CD4-positive, alpha-beta T cell treated with Interleukin-17A for 4 hours (primary cell): ENCODE data around the gene CAB39L.
A peak's percentile ranks its signal among the peaks of the same experiment; 100 is the strongest.

Experiments used
- DNase-seq: peaks from one replicate; pipeline ENCODE4 v3.0.0-alpha.2; 2020; ENCODE audit warnings: mixed read lengths

The CAB39L gene

DNA sequence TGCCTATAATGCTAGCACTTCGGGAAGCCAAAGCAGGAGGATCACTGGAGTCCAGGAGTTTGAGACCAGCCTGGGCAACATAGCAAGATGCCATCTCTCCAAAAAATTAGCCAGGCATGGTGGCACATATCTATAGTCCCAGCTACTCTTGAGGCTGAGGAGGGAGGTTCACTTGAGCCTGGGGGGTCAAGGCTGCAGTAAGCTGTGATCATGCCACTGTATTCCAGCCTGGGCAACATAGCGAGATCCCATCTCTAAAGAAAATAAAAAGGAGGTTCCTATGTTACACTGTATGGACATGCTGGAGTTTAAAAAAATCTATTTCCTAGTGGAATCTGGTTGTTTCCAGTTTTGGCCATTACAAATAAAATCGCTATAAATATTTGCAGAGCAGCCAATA lies 2.6 kb downstream of the CAB39L start:
- no peak for DNase-seq

DNA sequence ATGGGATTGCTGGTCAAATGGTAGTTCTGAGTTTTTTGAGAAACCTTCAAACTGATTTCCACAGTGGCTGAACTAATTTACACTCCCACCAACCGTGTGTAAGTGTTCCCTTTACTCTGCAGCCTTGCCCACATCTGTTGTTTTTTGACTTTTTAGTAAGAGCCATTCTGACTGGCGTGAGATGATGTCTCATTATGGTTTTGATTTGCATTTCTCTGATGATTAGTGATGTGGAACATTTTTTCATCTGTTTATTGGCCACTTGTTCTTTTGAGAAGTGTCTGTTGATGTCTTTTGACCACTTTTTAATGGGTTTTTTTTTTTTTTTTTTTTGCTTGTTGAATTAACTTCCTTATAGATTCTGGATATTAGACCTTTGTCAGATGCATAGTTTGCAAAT lies 4.3 kb downstream of the CAB39L start:
- DNase-seq = no peak

DNA sequence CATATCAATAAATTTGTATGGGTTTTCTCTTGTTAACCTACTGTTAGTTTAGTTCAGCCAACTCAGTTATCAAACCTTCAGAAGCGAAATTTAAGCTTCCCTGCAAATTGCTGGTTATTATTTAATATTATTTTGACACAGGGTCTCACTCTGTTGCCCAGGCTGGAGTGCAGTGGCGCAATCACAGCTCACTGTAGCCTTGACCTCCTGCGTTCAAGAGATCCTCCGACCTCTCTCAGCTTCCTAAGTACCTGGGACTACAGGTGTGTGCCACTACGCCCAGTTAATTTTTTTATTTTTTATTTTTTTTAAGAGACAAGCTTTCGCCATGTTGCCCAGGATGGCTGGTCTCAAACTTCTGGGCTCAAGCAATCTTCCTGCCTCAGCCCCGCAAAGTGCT lies 6.2 kb downstream of the CAB39L start:
- no peak for DNase-seq

DNA sequence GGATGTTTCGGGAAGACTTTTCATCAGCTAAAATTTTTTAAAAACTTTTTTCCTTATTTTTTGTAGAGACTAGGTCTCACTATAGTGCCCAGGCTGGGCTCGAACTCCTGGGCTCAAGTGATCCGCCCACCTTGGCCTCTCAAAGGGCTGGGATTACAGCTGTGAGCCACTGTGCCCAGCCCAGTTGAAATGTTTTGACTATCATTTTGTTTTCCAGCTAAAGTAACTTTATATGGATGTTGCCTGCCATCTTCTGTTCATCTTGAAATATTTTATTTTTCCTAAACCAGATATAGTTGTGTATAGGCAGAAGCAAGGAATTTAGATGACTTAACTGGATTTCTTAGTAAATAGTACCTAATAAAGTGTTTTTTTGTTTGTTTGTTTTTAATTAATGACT lies 7.0 kb downstream of the CAB39L start:
- DNase-seq = no peak

DNA sequence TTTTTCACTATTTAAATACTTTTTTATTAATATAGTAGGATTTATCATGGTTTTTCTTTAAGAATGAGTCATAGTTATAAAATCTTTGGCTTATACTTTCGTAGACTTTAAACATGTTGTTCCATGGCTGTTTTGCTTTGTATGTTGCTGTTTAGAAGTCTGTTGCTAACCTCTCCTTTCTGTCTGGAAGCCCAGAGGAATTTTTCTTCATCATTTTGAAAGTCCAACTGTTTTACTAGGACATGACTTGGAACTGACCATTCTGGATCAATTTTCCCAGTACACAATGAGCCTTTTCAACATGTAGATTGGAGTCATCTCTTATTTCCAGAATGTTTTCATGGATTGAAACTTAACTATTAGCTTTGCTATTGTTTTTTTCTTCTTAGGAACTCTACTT lies 7.9 kb downstream of the CAB39L start:
- no peak for DNase-seq

DNA sequence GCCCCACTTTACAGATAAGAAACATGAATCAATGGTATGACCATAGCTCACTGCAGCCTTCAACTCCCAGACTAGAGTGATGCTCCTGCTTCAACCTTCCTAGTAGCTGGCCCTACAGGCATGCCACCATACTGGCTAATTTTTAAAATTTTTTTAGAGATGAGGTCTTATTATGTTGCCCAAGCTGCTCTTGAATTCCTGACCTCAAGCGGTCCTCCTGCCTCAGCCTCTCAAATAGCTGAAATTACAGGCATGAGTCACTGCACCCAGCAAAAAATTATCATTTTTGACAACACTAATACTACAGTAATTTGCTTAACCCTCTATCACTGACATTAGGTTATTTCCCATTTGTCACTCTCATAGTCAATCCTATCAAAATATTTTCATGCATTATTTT lies 14.7 kb downstream of the CAB39L start:
- DNase-seq = no peak

DNA sequence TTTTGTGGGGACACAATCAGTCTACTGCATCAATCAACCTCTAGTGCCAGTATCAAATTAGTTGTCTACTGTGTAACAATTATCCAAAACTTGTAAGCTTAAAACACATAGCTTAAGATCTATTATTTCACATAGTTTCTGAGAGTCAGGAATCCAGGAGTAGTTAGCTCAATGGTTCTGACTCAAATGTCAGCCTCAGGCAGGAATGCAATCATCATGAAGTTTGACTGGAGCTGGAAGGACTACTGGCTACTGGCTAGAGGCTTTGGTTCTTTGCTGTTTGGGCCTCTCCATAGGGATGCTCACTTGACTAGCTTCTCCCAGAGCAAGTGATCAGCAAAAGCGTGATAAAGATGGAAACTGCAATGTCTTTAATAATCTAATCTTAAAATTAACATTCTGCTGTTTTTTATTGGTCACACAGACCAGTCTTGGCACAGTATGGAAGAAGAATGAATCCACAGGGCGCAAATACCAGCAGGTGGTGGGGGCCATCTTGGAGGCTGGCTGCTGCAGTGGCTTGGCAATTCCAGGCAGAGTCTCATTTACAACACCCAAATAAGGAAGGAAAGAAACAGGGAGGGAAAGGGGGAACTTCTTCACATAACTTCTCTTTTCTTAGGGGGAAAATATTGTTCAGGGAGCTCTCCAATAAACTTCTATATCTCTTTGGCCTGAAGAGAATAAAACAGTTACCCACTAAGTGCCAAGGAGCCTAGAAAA lies 15.7 kb downstream of the CAB39L start:
- no peak for DNase-seq

DNA sequence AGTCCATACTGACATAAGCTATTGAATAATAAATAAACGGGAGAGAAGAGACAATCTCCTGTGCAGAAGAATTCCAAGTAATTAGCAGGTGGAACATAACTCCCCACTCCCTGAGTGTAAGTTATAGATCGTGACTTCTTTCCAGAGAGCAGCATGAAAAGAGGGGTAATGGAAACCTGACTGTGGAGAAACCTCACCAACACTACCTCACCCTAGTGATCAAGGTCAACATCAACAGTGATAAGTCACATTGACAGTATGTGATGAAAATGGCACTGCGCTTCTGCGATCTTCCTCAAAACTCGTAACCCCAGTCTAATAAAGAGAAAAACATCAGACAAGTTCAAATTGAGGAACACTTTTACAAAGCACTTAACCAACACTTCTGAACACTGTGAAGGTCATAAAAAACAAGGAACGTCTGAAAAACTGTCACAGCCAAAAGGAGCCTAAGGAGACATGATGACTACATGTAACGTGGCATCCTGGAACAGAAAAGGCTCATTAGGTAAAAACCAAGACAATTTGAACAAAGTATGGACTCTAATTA lies 19.8 kb downstream of the CAB39L start:
- DNase-seq = no peak

DNA sequence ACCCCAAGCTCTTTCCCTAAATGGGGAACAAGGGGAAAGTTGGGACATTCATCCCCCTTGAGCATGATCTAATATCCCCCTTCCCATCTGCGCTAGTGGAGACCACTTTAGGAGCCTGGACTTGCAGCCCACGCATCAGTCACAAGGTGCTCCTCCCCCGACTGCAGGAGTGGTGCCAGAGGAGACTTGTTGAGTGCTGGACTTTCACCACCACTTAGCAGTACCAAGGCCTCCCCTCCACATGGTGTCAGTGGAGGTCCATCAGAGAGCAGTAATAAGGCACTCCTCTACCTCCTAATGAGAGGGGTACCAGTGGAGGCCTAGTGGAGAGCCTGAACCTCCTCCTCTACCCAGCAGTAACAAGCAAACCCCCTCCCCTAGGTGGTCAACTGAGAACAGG lies 22.5 kb downstream of the CAB39L start:
- peak; percentile 25 for DNase-seq

DNA sequence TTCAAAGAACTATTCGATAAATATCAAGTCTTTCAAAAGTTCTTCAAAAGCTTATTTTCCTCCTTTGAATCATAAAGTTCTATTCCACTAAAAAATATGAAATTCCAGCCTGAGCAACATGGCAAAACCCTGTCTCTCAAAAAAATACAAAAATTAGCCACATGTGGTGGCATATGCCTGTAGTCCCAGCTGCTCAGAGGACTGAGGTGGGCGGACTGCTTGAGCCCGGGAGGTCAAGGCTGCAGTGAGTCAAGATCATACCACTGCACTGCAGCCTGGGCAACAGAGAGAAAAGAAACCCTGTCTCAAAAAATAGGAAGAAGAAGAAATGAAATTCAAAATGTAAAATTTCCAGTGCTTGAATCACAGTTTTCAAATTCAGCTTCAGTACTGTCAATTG lies 24.6 kb downstream of the CAB39L start:
- no peak for DNase-seq

DNA sequence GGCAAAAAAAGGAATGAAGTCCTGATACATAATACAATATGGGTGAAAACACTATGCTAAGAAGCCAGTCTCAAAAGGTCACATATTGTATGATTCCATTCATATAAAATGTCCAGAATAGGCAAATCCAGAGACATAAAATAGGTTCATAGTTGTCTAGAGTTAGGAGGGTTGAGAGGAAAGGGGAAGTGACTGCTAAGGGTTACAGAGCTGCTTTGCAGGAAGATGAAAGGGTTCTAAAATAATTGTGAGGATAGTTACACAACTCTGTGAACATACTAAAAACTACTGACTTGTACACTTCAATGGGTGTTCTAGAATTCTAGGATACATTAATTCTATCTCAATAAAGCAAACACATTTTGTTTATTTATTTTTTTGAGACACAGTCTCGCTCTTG lies 25.7 kb downstream of the CAB39L start:
- no peak for DNase-seq

DNA sequence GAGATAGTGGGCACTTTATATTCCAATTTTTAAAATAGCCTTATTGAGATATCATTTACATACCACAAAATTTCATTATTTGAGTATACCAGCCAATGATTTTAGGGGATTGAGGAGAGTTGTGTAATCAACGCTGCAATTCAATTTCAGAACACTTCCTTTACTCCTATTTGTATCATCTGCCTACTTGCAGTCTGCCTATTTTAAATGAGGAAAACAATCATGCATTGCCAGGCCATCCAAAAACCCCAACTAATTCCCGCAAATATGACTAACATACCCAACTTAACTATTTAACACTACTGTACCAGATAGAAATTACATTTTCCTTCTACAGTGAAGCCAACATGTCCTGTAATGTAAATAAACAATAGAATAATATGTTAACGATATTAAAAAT lies 26.7 kb downstream of the CAB39L start:
- DNase-seq = no peak

DNA sequence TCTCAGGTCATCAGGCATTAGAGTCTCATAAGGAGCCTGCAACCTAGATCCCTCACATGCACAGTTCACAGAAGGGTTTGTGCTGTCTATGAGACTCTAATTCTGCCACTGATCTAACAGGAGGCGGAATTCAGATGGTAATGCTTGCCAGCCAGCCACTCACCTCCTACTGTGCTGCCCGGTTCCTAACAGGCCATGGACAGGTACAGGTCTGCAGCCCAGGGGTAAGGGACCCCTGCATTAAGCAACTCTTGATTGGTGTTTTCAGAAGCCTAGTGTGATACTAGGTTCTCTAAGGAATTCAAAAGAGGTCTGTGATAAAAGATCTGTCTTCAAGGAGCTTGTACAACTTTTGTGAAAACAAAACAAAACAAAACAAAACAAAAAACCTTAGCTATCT lies 31.1 kb downstream of the CAB39L start:
- no peak for DNase-seq

DNA sequence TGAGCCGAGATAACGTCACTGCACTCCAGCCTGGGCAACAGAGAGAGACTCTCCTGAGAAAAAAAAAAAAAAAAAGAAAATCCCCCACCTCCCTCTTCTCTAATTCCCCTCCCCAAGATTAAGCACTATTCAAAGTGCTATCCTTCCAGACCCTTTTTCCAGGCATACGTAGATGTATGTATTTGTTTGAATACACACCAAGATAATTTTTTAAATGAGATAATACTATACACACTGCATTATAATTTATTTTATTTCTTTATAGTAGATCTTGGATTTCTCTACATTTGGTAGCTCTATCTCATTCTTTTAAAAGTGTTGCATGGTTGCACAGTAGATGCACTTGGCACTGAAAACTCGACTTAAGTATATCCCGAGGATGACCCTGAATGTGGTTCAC lies 32.5 kb downstream of the CAB39L start:
- no peak for DNase-seq

DNA sequence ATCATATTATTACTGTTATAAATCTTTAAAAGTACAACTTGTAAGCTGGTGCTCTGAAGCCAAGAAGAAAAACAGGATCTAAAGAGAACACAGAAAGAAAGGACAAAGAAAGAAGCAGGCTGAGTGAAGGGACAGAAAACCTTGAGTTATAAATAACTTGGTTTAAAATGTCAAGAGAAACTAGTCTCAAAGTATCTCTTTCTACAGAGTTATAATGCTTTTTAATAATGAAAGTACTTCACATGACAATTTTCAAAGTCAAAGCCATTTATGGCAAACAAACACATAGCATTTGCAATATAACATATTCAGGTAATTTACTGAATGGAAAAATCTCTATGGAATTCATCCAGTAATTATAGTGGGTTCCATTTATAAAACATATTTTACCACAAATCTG lies 33.4 kb downstream of the CAB39L start:
- no peak for DNase-seq

DNA sequence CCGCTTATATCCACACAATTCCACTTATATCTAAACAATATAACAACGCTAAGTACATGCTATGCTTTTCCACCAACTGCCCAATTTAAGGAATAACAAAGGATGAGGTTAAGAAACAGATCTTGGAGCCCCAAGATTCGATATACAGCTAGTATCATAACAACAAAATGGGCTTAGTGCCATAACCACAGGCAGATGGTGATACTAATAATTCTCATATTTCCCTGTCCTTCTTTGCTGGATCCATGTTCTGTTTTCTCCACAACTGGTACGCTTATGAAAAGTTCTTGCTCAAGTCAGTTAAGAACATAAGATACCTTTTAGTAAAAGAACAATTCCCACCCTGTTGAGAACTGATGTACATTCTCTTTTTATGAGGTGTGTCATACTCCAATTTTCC lies 33.9 kb downstream of the CAB39L start:
- DNase-seq = no peak

DNA sequence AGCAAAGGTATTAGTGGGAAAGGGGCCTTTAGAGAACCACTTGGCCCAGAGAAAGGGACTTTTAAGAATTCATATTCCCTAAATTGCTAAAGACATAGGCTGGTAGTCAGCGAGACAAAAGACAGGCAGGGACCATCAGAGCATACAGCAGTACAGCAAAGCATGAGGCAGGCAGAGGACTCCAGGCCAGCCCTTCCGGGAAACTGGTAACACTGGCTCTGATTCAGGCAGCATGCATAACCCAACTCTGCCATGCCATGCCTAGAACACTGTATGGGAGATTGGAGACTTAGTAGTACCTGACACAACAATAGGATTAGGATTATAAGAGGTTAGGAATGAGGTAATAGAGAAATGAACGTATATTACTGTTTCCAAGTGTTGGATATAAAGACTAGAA lies 34.9 kb downstream of the CAB39L start:
- DNase-seq = no peak

DNA sequence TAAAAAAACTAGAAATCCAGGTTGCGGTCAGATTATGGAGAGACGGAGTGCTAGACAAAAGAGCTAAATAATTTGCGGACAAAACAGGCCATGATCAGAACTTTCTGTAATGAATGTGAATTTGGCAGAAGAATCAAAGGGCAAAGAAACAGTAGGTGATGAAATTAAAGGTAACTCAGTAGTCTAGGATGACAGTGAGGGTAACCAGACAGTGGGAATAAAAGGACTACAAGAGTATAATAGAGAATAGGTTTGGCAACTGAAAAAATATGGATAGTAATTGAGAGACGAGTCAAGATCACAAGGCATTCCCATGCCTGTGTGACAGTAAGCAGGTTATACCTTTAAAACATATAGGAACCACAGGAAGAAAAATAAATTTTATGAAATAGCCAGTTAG lies 35.9 kb downstream of the CAB39L start:
- no peak for DNase-seq

DNA sequence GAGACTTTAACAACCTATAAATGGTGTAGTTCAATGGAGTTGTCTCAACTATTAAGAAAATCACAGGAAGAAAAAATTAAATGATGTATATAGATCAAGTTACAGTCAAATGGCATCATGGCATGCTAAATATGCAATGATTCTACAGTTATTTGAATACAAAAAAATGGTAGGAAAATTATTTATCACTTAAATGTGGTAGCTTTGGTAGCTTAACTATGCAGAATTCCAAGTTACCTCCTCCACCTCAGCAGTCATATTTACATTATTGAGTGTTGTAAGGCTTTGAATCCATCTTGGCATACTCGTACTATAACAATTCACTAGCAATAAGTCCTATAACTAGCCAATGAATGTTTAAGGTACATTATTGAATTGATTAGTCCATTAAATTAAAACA lies 36.8 kb downstream of the CAB39L start:
- no peak for DNase-seq

DNA sequence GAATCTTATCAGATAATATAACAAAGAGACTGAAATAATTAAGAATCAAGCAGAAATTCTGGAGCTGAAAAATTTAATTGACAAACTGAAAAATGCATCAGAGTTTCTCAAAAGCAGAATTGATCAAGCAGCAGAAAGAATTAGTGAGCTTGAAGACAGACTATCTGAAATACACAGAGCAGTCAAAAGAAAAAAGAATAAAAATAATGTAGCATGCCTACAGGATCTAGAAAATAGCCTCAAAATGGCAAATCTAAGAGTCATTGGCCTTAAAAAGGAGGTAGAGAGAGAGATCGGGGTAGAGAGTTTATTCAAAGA lies 39.2 kb downstream of the CAB39L start:
- no peak for DNase-seq

DNA sequence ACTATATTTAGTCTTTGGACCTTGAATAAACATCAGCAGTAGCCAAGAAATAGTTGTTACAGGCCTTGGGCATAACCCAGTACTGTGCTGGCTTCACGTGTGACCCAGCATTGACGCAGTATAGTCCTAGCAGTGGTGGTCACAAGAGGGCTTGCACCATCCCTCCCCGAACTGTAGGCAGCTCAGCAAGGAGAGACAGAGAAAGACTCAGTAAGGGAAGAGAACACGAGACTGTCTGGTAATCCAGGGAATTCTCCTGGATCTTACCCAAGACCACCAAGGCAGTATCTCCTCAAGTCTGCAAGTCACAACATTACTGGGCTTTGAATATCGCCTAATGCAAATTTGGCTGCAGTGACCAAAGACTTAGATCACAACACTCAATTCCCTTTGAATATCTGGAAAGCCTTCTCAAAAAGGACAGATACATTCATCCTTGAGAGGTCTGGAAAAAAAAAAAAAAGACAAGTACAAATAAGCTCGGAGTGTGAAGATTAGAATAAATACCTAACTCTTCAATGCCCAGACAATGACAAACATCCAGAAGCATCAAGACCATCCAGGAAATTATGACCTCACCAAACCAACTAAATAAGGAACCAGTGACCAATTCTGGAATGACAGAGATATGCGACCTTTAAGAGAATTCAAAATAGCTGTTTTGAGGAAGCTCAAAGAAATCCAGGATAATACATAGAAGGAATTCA lies 39.7 kb downstream of the CAB39L start:
- DNase-seq = no peak

DNA sequence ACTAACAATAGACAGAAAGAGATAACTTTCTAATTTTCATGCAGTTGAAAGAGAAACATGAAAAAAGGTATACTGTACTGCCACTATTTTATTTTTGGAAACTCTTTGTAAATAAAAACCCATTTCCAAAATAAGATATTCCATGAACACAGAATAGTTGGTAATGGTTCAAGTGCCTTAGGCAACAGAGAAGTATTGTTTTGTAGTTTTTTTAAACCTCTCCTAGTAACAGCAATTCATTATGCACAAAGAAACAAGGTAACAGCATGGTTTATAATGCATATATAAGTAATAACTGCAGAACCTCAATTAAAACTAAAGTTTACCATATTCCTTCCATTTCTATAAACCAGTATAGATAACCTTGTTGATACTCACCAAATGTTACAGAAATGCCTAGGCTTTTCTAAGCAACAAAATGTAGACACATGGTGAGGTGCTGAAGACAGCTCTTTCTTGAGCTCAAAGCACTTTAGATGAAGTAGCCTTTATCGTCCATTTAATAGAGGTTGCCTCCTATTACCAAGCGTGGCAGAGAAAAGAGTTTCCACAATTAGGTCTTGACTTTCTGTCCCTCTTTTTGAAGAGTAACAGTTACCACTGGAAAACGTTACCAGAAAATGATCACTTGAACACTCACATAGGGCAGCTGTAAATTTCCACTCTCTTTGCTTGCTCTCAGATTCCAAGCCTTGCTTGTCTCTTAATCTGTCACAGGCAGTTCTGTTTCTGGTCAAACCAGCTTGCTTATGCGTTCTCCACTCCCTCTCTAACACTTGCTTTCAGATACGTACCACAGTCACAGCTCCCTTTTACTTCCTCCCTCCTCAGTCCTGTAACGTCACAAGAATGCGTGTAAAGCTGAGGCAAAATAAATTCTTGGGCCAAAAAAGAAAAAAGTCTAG lies 42.9 kb downstream of the CAB39L start:
- DNase-seq = no peak

DNA sequence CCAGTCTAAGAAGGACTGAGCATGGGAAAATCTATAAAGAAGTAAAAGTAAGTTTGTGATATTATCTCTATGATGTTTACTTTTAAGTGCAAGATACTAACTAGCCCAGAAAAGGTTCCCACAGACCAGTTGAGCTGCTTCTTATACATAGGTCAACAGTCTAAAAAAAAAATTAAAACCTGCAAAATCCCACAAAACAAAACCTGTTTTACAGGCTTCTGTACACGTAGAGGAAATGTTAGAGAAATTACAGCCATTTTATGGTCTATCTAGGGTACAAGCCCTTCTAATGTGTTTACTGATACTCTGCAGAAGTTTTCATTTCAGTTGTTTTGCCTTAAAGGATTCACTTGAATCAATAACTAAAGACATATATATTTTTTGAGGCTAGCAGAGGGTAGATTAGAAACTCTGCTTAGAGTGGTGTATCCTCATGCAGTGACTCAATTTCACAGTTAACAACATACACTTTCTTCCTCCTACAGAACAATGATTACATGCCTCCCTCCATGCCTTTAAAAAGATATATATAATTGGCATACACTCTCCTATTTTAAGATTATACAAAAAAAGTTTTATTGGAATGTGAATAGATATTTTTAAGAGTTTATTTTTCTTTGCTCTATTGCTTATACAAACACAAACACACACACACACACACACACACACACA lies 43.9 kb downstream of the CAB39L start:
- DNase-seq = no peak
